NCI-H128 (cell line): ENCODE results near the gene FNDC3B.

Source experiments
- DNase-seq: peaks from one replicate; lab custom pipeline; 2025; ENCODE audit not compliant: unreplicated experiment; lab: John Stamatoyannopoulos, UW

FNDC3B gene

GRCh38 chr3:172051957-172052354 is 12.6 kb downstream of the FNDC3B start:
- DNase-seq: no peak

- no peak for DNase-seq
These were observed 13.0 kb downstream of the FNDC3B start for GRCh38 chr3:172052405-172052804.

- no peak for DNase-seq
These were observed 14.9 kb downstream of the FNDC3B start for GRCh38 chr3:172054115-172054764.

- DNase-seq: no peak
These were observed 17.0 kb downstream of the FNDC3B start for GRCh38 chr3:172056416-172056815.

- no peak for DNase-seq
These were observed 17.7 kb downstream of the FNDC3B start for GRCh38 chr3:172057059-172057458.

GRCh38 chr3:172057624-172058327 is 18.4 kb downstream of the FNDC3B start:
- DNase-seq: no peak

GRCh38 chr3:172059532-172059931 is 20.2 kb downstream of the FNDC3B start:
- no peak for DNase-seq

- no peak for DNase-seq
These were observed 20.9 kb downstream of the FNDC3B start for GRCh38 chr3:172060234-172060633.

DNA sequence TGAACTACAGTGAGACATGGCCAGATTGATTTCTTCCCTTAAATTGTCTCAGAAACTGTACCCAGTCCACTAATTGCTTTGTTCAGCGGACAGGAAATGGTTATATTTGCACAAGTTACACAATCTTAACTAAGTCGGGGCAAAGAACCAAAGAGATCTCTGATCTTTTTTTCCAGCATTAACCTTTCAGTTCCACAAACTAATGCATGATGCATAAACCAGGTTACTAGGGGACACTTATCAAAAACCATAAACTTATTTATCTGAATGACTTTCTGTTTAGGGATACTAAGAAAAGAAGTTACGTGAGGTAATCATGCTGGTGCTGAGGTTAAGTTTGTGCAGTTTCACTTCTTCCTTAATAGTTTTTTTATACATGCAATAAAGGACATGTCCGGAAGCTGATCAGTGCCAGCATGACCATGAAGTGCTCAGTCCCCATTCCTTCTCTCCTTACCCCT is 22.4 kb downstream of the FNDC3B start:
- DNase-seq: no peak

- no peak for DNase-seq
These were observed 23.4 kb downstream of the FNDC3B start for GRCh38 chr3:172062761-172063160.

- no peak for DNase-seq
These were observed 24.4 kb downstream of the FNDC3B start for GRCh38 chr3:172063456-172064432.

- DNase-seq: no peak
These were observed 26.1 kb downstream of the FNDC3B start for GRCh38 chr3:172065527-172065926.

- no peak for DNase-seq
These were observed 26.8 kb downstream of the FNDC3B start for GRCh38 chr3:172065967-172066762.

DNA sequence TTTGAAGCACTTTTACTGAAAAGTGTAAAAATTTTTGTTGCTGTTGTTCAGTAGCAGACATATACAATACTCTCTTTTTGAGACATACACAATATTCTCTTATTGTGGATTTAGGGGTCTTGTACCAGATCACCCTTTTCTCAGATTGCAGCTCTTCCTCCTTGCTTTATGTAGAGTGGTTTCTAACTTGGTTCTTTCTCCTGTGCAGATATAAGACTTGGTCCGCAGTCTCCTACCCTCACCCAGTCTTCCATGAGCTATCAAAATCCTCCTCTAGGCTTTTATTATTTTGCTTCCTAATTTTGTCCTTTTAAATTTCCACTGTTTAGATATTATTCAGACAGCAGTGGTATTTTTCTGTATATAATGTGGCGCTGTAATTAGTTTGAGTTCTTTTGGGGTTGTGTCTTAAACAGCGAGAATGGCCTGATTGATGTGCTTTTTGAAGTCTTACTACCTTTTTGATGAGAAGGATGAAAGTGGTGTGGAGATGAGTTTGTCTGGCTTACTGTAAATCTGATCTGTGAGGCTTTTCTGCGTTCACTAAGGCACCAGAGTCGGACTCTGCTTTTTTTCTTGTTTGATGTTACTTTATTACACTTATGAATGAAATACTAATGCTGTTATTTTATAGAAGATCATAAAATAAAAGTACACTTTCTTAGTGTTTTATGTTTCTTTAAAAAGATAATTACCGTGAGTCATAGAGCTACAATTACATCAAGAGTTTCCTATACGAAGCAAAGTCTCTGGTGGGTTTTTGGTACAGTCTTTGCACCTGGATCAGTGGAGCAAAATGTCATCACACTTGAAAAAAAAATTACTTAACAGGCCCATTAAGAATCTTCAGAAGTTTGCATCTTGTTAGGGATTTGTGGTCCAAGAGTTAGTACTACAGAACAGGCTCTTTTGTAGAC is 27.8 kb downstream of the FNDC3B start:
- DNase-seq: no peak

- DNase-seq: no peak
These were observed 28.6 kb downstream of the FNDC3B start for GRCh38 chr3:172067837-172068440.

- DNase-seq: no peak
These were observed 29.6 kb downstream of the FNDC3B start for GRCh38 chr3:172068977-172069376.

DNA sequence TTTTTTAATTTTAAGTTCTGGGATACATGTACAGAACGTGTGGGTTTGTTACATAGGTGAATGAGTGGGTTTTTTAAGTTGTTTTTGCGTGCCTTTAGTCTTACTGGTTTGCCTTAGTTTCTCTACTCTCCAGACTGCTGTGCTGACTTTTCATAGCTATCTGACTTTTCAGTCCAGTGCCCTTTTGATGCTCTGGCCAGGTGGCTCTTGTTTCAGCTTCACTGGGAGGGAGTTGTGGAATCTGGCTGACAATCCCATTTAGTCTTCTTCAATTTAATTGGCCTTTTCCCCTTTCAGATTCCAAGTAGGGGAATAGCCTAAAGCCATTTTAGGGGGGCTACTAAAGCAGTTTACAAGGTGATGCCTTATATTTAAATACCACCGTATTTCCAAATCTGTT is 30.1 kb downstream of the FNDC3B start:
- DNase-seq: no peak

- DNase-seq: no peak
These were observed 30.9 kb downstream of the FNDC3B start for GRCh38 chr3:172070269-172070668.

GRCh38 chr3:172070802-172071201 is 31.4 kb downstream of the FNDC3B start:
- no peak for DNase-seq
